ENCODE data around the gene PHF5A.
"Not testable (repeated sequence)": the region's sequence is repeated elsewhere in the genome, so short reads cannot be mapped to it uniquely, and the experiment has no call there.

PHF5A gene

GRCh38 chr22:41487037-41487935 lies 18.8 kb upstream of the PHF5A start:
- no peak for DNase-seq (ENCODE audit: low read depth)

- no peak for DNase-seq (ENCODE audit: low read depth)
Measured at GRCh38 chr22:41485033-41485432, 16.5 kb upstream of the PHF5A start.

DNA sequence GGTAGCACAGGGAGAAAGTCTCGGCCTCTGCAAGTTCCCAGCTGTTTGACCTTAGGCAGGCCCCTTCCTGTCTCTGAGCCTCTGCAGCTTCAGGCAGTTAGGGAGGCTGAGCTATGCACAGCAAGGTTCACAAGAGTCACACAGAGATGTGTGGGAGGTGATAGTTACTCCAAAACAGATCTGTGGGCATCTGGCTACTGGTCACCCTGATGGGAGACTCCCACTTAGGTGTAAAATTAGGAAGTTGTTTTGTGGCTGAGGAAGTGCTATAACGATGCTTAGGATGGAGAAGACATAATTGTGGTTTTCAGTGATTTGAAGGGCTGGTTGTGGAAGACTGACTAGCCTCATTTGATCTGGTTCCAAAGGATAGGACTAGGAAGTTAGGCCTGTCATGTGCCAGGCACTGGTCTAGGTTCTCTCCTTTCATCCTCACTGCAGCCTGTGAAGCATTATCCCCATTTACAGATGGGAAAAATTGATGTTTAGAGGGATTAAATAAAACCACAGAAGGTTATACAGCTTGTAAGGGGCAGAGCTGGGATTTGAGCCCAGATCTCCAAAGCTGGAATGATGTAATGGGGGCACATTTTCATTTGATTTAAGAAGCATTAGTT lies 13.9 kb upstream of the PHF5A start:
- peak; percentile 69 for DNase-seq (ENCODE audit: low read depth)

GRCh38 chr22:41481925-41482318 lies 13.4 kb upstream of the PHF5A start:
- no peak for DNase-seq (ENCODE audit: low read depth)

DNA sequence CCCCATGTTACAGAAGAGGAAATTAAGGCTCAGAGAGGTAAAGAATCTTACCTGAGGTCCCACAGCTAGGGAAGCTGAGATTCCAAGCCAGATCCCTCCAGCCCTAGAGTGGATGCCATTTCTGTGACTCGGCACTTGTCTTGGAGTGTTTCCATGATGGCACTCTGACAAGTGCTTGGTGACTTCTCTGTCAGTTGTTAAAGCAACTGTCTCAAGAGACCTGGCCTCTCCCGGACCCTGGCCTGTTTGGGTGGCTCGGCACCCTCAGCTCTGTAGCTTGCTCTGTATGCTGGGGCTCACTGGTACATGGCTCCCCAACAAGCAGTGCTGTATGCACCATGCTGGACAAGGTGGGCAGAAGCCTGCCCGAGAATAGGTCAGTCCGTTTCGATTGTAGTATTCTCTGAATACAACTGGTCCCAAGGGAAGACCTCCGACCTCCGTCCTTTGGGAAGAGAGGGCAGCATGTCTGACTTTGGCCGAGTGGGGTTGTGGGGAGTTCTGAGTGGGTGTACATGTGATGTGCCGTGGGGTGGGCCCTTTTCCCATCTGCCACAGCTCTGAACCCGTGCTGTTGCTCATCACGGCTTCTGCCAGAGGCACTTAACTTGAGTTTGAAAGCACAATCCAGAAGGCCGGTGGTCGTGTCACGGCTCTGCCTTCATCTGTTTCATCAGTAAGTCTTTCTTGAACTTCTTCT lies 12.8 kb upstream of the PHF5A start:
- no peak for DNase-seq (ENCODE audit: low read depth)

DNA sequence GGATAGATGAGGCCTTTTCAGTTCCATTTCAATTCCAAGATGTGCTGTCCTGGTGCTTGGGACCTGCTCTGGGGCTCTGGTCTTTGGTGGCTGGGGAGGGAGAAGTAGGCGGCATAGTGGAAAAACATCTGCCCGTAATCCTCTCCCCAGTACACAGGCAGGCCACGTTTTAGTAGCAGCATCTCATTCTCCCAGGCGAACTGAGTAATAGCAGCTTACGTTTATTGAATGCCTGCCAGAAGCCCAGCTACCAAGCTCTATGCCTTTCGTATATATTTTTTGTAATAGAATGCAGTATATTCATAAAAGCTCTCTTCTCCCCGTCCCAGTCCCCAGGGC lies 11.9 kb upstream of the PHF5A start:
- DNase-seq (ENCODE audit: low read depth) = peak; percentile 94

GRCh38 chr22:41479671-41480396 lies 11.3 kb upstream of the PHF5A start:
- DNase-seq (ENCODE audit: low read depth) = peak; percentile 49

- peak; percentile 71 for DNase-seq (ENCODE audit: low read depth)
Measured at GRCh38 chr22:41478891-41479521, 10.5 kb upstream of the PHF5A start.

DNA sequence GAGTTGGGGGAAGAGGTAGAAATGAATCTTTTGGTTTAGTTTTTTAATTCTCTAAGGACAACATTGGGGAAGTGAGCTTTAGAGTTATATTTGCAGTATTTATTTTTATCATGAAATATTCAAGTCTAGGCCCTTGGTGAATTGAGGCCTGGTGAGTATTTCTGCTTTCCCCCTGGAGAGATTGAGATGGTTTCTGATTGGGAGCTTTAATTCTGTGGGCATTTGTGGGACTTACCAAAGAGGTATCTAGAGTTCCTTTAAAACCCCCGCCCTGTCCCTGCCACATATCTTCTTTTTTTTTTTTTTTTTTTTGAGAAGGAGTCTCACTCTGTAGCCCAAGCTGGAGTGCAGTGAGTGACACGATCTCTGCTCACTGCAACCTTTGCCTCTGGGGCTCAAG lies 10.0 kb upstream of the PHF5A start:
- no peak for DNase-seq (ENCODE audit: low read depth)

DNA sequence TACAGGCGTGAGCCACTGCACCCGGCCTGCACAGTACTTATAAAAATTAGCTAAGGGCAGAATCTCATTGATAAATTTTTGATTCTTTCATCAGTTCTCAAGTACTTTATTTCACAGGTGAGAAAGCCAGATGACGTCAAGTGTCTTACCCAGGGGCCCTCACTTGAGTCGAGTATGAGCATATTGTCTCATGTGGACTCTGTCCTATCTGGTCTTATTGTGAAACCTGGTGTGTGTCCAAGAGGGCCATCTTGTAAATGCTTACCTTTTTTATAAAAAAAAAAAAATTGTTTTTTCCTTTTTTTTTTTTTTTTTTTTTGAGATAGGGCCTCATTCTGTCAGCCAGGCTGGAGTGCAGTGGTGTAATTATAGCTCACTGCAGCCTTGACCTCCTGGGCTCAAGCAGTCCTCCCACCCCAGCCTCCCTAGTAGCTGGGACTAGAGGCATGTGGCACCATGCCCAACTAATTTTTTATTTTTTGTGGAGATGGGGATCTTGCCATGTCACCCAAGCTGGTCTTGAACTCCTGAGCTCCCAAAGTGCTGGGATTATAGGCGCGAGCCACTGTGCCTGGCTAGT lies 6.5 kb upstream of the PHF5A start:
- no peak for DNase-seq (ENCODE audit: low read depth)

- DNase-seq (ENCODE audit: low read depth) = no peak
Measured at GRCh38 chr22:41471568-41471967, 3.1 kb upstream of the PHF5A start.

DNA sequence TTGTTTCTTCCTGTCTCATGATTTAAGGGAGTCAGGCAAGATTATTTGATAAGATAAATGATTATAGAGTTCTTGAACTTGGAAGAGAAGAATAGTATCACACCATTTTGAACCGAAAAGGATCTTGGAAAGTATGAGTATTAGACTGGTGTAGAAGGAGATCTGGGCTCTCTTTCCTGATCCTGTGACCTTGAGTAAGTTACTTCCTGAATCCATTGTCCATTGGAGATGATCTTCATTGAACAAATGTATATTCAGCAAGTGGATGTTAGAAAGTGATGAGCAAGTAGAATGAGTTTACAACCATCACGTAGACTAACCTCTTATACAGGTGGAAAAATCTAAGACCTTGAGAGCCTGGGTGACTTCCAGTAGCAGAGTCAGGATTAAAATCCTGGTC lies 2.4 kb upstream of the PHF5A start:
- no peak for DNase-seq (ENCODE audit: low read depth)

DNA sequence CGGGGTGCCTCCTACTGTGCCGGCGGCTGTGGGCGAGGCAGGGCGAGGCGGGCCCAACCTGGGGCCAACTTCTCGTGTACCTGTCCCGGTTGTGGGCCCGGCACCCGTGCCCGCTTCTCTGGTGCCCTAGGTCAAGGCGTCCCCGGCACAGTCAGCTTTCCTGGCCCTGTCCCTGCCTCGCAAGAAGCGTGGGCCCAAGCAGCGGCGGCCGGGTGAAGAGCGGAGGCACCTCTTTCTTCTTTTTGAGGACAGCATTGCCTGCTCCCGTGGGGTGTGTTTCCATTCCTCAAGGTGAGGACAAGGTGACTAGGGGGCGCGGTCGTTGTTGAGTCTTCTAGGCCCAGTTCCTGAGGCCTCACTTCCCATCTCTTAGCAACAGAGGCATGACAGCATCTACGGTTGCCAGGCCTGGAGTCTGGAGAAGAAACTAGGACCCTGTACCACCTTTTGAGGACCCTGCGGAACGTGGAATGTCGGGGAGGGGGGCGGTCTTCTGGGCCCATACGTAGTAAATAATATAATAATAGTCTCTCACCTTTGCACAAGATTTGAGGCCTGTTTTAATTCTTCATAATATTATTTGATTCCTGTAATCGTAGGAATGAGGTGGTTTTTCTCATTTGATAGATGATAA lies 843 bp upstream of the PHF5A start:
- DNase-seq (ENCODE audit: low read depth) = no peak

DNA sequence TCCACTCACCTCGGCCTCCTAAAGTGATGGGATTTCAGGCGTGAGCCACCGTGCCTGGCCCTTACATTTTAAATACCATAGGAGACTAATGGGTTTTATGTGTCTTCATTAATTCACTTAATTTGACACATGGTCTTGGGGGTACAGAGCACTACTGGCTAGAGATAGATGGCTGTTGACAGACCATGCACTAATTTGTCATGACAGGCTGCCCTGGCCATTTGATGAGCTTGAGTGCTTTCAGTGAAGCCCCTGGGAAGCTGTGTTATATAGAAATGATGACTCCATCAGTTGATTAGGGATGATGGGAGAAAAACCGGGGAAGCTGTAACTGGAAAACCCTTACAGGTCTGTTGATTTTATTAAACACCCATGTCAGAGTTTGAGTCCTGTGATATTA lies 6.6 kb downstream of the PHF5A start:
- DNase-seq (ENCODE audit: low read depth) = no peak

GRCh38 chr22:41460071-41460470 lies 8.4 kb downstream of the PHF5A start:
- DNase-seq (ENCODE audit: low read depth) = not testable (repeated sequence)

DNA sequence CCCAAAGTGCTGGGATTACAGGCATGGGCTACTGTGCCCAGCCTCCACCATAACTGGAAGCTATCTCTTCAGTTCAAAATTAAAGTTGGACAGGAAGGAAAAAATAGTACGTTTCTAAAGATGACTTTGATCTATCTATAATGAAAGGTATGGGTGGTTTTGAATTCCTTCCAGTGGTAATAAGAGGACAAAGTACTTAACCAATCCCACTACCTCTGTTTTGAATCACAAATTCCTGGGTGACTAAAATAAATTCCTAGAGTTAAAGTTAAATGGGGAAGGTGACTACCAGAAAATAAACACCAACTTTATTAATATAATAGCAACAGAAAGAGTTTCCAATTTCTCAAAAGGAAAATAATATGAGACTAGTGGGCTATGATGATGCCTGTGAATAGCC lies 9.1 kb downstream of the PHF5A start:
- DNase-seq (ENCODE audit: low read depth) = no peak

GRCh38 chr22:41458161-41458728 lies 10.2 kb downstream of the PHF5A start:
- no peak for DNase-seq (ENCODE audit: low read depth)

GRCh38 chr22:41448189-41448808 lies 20.2 kb downstream of the PHF5A start:
- DNase-seq (ENCODE audit: low read depth) = peak; percentile 100

GRCh38 chr22:41447435-41448188 lies 20.9 kb downstream of the PHF5A start:
- DNase-seq (ENCODE audit: low read depth) = peak; percentile 72

Measured in iris pigment epithelial cell (primary cell).